Activated gamma-delta T cell (primary cell): Measurements from ENCODE around the gene PHKB.
"Not testable (repeated sequence)": the region's sequence is repeated elsewhere in the genome, so short reads cannot be mapped to it uniquely, and the experiment has no call there.

Source experiments
- DNase-seq: peaks from one replicate; lab custom pipeline; 2025; lab: John Stamatoyannopoulos, UW
- total RNA-seq, 2 donors: gene quantifications; one replicate each; lab custom pipeline; 2026; lab: John Stamatoyannopoulos, UW

PHKB gene
- total RNA-seq, result 62.6 to 84.2 reads per million in 2 donors

DNA sequence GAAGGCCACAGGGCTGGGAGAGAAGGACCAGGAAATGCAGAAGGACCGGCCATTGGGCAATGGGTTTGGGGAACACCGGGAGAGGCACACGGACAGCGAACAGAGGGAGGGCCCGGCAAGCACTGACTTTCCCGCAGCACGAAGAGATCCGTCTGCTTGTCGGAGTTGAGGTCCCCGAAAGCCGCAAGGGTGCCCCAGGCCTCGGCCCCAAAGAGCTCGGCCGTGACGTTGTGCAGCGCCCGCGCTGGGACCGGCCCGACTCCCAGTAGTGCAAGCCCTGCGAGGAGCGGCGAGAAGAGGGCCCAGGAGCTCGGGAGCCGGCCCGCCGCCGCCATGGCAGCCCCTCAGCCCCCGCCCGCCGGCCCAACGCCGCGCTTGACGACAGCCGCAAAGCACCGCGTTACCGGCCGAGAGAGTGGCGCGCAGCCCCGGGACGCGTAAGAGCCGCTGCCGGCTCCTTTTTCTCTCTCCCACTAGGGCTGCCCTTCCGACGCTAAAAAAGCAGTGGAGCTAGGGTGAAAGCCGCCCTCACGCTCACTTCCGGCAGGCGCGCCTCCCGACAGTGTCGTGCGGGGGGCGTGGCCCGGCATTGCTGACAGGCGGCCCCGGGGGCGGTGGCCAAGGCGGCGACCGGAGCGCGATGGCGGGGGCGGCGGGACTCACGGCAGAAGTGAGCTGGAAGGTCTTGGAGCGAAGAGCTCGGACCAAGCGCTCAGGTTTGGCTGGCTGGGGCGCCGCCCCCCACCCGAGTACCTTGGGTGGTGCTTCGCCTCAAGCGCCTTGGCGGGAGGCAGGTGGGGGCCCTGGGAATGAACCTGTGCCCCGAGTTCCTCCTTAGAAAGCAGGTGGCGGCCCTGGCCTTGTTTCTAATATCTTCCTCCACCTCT, at the start of gene PHKB, which contains the start of gene ITFG1:
TSS of gene PHKB (plus strand) at position 621 of the 887 bp plus-strand sequence. CDS start at position 641, 20 bp downstream.
TSS of gene ITFG1 (minus strand) at position 353 of the 887 bp plus-strand sequence. CDS start at position 335, 18 bp downstream.
- DNase-seq, result peak; percentile 93

DNA sequence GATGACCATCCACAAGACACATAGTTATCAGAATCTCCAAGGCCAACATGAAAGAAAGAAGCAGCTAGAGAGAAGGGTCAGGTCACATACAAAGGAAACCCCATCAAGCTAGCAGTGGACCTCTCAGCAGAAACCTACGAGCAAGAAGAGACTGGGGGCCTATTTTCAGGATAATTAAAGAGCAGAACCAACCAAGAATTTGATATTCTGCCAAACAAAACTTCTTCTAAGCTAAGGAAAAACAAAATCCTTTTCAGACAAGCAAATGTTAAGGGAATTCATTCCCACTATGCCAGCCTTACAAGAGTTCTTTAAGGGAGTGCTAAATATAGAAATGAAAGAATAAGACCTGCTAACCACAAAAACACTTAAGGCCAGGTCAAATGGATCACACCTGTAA, 48.1 kb upstream of the PHKB start:
- no peak for DNase-seq

DNA sequence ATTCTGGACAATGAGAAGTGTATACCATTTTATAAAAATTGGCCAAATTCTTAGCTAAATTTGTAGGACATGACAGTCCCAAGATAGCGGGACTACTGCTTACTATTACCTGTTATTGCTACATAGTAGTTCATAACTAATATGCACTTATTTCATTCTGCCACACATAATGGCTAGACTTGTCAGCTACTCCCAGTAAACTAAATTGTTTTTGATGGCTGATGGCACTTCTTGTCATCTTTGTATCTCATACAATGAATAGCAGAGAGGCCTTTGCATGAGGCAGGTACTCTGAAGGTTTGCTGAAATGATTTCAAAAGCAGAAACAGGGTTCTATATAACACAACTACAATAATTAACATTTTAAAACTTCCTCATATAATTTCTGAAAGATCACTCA, 44.3 kb upstream of the PHKB start:
- DNase-seq, result no peak

DNA sequence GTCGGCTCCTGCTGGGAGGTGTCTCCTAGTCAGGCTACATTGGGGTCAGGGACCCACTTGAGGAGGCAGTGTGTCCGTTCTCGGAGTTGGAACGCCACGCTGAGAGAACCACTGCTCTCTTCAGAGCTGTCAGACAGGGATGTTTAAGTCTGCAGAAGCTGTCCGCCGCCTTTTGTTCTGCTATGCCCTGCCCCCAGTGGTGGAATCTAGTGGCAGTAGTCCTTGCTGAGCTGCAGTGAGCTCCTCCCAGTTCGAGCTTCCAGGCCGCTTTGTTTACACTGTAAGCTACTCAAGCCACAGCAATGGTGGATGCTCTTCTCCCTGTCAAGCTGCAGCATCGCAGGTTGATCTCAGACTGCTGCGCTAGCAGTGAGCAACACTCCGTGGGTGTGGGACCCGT, 36.3 kb upstream of the PHKB start:
- no peak for DNase-seq

DNA sequence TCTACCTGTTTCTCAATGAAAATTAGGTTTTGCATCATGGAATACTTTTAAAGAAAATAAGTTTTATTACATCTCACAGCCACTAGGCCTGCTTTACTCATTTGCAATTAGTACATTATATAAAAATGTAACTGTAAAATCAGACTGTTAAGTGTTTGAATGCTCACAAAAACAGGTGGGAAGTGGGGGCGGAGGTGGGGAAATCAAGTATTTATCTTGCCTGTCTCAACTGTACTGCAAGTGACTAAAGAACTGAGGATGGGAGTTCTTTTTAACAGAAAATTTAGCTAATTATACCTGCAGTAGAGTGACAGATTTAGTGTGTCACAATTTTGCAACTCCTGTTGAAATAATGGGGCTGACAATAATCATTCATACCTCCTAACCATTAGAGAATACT, 34.3 kb upstream of the PHKB start:
- no peak for DNase-seq

DNA sequence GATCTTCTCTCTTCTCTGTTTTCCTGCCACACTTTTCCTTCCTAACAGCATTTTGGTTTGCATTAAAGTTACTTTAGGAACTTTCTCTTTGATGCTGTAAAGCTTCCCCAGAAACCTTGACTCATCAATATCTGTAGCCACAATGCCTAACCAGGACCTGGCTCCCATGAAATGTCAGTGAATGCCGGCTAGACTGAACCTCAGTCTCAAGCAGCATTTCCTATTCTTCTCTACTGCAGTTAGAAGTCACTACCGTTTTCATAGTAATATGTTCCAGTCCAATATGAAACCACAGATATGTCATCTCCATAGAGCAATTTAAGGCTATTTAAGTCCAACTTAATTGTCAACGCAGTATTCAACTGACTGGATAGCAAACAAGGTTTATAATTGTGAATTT, 29.2 kb upstream of the PHKB start:
- no peak for DNase-seq

DNA sequence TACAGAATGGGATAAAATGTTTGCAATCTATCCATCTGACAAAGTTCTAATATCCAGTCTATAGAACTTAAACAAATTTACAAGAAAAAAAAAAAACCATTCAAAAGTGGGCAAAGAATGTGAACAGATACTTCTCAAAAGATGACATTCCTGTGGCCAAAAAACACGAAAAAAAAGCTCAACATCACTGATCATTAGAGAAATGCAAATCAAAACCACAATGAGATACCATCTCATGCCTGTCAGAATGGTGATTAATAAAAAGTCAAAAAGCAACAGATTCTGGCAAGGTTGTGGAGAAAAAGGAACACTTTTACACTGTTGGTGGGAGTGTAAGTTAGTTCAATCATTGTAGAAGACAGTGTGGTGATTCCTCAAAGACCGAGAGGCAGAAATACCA, 26.9 kb upstream of the PHKB start:
- DNase-seq, result not testable (repeated sequence)

DNA sequence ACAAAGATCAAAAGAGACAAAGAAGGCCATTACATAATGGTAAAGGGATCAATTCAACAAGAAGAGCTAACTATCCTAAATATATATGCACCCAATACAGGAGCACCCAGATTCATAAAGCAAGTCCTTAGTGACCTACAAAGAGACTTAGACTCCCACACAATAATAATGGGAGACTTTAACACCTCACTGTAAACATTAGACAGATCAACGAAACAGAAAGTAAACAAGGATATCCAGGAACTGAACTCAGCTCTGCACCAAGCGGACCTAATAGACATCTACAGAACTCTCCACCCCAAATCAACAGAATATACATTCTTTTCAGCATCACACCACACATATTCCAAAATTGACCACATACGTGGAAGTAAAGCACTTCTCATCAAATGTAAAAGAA, 21.1 kb upstream of the PHKB start:
- DNase-seq, result not testable (repeated sequence)

DNA sequence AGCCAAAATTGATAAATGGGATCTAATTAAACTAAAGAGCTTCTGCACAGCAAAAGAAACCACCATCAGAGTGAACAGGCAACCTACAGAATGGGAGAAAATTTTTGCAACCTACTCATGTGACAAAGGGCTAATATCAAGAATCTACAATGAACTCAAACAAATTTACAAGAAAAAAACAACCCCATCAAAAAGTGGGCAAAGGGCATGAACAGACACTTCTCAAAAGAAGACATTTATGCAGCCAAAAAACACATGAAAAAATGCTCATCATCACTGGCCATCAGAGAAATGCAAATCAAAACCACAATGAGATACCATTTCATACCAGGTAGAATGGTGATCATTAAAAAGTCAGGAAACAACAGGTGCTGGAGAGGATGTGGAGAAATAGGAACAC, 18.2 kb upstream of the PHKB start:
- DNase-seq, result not testable (repeated sequence)

DNA sequence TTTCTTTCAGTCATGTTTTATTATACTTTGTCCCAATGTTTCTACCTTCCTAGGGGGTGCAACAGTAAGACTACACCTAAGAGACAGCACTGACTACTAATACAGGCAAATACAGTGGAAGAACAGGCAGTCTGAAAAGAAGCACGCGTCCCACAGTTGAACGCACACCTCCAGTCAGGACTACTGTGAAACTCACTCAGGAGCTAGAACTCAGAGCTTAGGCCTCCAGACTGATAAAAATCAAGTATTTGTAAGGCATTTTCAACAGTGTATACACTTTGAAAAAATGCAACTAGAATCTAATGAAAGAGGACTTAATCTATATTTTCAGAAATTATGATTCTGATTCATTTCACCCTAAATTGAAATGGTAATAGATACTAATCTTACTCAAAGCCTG, 14.7 kb upstream of the PHKB start:
- no peak for DNase-seq

DNA sequence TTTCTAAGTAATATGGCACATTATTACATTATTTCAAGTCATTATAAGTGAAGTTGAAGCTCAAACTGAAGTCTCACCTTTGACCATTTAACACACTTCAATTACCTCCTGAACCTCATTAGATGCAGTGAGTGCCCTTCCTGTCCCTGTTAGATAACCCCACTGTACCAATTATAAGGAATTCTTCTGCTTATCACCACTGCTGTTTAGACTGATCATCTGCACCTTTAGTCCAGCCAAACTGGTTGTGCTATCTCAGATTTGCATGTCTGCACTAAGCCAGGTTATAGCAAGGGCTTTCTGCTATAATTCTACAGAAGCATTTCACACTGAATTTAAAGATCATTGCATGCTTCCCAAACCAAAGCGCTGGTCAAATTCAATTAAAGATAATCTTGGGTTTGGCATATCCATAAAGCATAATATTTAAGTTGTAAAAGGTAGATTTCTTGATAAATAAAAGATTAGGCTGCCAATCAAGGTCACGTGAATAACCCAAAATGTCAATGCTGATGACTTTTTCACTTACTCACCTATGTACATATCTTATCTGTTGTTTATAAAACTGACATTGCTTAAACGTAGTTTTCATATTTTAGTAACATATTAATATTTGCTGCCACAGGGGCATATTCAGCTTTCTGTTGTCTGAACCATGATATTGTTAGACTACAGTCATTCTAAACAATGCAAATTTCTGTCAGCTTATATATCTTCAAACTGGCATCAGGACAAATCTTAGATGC, 12.1 kb upstream of the PHKB start:
- DNase-seq, result no peak

DNA sequence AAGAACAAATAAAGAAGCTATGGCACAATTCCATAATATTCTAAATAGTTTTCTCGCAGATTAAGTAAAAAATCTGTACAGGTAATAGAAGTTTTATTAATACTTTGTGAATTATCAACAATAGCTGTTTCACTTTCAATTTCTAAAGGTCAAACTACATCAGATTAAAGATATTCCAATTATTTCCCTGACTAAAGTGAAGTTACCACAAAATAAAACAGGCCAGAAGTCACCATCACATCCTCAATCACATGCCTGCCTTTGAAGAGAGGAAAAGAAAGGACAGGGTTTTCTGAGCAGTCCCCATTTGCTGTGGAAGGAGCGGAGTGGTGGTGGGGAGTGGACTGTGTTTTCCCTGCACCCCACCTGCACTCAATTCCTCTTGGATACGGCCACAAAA, 11.3 kb upstream of the PHKB start:
- no peak for DNase-seq

DNA sequence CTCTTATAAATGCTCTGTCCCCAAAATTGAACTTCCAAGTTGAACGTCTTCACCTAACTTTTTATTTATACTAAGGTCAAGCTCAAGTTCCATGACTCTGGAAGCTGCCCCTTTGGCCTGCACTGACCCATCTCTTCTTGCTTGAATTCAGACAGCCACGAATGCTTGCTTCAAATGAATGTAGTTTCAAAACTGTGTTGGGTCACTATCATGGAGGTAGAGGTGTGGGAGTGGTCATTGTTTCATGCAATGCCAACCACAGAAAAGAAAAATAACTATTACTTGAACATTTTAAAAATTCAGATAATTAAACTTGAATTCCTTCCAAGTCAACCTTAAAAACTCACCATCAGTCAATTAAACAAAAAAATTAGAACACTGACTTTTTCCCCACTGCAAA, 2.8 kb upstream of the PHKB start:
- DNase-seq, result no peak

DNA sequence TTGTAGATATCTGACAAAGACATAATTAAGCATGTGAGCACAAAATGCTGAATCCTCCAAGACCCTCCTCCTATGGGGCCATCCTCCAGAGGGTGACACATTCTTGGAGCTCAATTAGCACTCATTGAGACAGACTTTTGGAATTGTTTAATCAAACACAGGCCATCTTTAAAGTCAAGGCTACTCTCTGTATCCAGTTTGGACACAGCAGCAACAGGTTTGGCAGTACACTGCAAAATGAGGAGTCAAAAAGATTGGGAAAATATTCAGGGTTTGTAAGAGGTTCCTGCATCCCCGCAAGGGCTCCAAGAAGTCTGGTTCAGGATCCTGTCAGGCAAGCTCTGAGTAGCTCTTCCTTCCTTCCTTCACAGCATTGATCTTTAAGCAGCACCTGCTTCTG, 1.5 kb upstream of the PHKB start:
- DNase-seq, result no peak

DNA sequence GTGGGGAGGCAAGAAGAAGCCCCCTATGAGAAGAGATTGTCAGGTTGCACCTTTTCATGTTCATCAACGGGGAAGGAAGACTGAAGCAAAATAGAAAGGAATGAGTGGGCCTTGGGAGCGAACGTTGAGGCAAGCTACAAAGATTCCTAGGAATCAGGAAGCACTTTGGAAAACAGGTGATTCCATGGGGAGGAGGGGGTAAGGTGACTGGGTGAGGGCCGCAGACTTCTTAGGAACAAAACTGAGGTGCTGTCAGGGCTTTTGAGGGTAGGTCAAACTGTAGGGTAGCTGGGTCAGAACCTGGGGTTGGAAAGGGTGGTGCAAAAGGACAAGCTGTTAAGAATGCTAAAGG, 796 bp upstream of the PHKB start:
- DNase-seq, result no peak

DNA sequence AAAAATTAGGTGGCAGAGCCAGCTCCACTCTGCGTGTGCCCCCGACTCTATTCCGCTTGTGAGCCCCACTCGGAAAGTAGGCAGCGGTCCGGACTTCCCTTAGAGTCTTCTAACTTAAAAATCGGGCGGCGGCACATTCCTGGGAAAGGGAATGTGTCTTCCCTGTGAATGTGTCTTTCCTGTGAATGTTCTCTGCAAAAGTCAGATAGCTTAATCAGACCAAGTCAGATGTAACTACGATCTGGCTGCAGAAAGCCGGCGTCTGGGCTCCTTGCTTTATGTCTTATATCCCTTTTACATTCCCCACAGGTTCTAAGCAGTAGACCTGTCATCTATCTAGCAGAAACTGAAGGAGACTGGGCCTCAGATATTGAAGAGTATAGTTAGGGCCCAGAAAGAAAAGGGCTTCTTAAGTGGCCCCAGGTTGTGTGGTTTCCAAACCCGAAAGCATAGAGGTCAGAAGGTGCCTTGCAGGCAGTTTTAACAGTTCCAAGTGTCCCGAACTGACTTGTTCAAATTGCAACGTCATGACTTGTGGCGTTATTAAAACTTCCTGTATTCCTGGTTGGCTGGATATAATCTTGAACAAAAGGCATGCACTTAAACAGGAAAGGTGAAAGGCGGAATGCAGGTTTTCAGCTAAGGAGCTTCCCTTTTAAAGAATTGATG, 601 bp downstream of the PHKB start:
- no peak for DNase-seq

DNA sequence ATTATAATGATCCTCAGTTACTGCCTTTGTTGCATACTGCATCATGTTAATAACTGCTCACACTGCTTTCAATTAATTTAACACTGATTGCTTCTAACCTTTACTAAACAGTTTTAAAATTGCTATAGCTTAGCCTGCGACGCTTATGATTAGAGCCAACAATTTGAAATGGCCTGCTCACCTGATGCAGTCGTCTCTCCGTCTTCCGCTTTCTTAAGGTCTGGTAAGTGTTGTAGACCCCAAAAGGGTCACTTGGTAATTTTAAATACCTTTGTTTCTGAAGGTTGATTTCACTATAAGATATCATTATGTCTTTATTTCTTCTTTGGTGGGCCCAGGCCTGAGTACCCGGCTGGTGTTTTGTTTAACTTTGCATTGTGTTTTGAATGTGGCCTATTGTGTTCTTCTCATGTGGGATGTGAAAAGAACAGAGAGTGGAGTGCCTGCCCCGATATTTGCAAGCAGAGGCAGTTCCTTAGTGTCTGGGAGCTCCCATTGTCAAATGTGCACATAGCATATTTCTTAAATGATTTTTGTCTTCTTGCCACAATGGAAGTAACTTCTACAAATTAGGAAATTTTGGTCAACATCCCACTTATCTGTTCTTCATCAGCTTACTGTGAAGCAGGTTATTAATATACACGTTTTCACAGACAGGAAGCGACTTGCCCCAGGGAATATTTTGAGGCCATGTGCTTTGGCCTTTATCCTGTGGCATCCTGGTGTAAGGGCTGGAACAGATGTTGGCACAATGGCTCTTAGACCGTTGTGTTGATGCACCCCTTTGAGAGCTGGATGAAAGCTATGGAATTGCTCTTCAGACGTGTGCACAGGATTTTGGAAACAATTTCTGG, 2.9 kb downstream of the PHKB start:
- DNase-seq, result no peak

DNA sequence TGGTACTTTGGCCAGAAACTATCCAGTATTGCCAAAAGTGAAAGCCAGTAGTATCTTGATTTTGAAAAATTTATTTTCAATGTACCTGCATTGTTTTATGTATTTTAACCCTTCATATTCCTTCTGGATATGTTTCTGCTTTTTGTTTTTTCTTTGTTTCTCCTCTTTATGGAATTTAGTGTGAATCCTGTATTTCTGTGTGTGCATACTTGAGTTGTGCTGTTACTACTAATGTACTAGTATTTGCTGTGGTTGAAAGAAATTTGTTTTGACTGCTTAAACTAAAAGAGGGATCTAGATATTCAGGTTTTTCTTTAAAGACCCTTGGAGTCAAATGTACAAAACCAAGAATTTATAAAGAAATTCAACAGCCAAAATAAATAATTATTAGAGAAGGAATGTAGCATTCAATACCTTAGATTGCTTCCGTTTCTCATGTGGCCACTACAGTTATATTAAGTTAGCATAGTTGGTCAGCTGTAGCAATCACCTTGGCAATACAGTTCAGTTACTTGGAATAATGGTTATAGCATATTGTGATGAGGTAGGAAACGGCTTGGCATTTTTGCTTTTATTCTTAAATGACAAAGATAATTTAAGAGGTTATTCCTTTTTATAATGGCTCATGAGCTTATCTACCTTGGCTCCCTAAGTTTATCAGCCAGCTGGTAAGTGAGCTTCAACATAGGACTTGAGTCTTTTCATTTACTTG, 4.9 kb downstream of the PHKB start:
- DNase-seq, result no peak

DNA sequence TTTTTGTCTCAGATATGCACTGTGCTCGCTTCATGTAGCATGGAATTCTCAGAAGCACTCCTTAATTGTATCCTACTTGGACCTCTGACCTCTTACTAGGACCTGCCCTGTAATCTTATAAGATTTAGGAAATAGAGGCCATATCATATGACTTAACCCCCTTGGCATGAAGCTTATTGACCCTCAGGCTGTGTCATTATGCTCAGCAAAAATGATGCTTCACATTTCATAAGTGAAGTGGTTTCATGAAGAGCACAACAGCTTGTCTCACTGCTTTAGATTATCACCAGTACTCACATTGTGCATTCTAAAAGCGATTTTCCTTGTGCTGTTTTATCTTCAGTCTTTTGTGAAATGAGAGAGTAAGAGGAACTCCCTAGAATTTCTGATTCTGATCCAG, 6.4 kb downstream of the PHKB start:
- no peak for DNase-seq

DNA sequence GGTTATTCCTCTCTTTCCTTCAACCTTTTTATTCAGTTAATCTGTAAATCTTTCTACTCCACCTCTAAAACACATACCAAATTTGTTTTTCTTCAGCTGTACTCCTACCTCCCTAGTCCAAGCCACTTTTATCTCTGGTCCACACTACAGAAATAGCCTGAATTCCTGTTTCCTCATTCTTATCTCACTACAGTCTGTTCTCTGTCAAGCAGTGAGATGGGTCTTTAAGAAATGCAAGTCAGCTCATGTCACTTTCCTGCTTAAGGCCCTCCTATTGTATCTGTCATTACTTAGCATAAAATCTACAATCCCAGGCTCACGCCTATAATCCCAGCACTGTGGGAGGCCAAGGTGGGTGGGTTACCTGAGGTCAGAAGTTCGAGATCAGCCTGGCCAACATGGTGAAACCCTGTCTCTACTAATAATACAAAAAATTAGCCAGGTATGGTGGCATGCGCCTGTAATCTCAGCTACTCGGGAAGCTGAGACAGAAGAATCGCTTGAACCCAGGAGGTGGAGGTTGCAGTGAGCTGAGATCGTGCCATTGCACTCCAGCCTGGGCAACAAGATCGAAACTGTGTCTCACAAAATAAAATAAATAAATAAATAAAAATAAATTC, 7.0 kb downstream of the PHKB start:
- DNase-seq, result not testable (repeated sequence)
